Measurements from ENCODE around the gene WRNIP1. TPM values are rescaled to one million over a fixed set of nuclear protein-coding genes. Genes with fewer than 3 reads are reported as not detected.
"Not testable (repeated sequence)": the region's sequence is repeated elsewhere in the genome, so short reads cannot be mapped to it uniquely, and the experiment has no call there.

Gene WRNIP1
- total RNA-seq, 1 donor from 2014 or later: 46.5 TPM

DNA sequence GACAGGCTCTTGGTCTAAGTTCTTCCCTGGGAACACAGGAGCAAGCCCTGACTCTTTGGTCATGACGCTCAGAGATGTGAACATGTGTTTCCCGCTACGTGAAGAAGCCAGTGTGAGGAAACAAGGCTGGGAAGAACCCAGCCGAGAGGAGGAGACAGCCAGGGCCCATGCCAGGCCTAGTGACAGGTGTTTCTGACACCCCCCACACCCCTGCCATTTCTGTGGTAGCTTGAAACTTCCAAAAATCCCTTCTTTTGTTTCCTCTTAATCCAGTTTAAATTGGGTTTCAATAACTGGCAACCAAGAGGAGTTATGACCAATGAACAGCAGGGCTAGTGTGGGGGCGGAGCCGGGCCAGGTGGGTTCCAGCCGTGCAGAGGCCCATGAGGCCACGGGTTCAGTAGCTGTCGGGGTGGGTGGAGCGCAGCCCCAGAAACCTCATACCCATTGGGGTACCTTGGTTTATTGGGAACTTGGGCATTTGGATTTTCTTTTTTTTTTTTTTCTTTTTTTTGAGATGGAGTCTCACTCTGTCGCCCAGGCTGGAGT, 33.5 kb downstream of the WRNIP1 start:
- Mint-ChIP-seq H3K9me3 (ENCODE audit: unreplicated experiment) (peaks cover 4% of the 10 kb centered on the region), H3K27ac (ENCODE audit: unreplicated experiment) (no peak overlapping the region), H3K4me1 (ENCODE audit: low read depth, unreplicated experiment) (peaks cover 12% of the 10 kb centered on the region), H3K27me3 (ENCODE audit: unreplicated experiment) (no peaks in the 10 kb centered on the region), H3K36me3 (ENCODE audit: unreplicated experiment) (no peaks in the 10 kb centered on the region), H3K4me3 (ENCODE audit: unreplicated experiment) (no peak overlapping the region)
- TF ChIP-seq, protein P1, sequence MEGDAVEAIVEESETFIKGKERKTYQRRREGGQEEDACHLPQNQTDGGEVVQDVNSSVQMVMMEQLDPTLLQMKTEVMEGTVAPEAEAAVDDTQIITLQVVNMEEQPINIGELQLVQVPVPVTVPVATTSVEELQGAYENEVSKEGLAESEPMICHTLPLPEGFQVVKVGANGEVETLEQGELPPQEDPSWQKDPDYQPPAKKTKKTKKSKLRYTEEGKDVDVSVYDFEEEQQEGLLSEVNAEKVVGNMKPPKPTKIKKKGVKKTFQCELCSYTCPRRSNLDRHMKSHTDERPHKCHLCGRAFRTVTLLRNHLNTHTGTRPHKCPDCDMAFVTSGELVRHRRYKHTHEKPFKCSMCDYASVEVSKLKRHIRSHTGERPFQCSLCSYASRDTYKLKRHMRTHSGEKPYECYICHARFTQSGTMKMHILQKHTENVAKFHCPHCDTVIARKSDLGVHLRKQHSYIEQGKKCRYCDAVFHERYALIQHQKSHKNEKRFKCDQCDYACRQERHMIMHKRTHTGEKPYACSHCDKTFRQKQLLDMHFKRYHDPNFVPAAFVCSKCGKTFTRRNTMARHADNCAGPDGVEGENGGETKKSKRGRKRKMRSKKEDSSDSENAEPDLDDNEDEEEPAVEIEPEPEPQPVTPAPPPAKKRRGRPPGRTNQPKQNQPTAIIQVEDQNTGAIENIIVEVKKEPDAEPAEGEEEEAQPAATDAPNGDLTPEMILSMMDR (IDR thresholded peaks at IDR 0.05; ENCODE audit: partially characterized antibody, unreplicated experiment): no peak
- no peak for DNase-seq

GRCh38 chr6:2799936-2800527, 34.8 kb downstream of the WRNIP1 start:
- TF ChIP-seq, protein P1 (IDR thresholded peaks at IDR 0.05; ENCODE audit: partially characterized antibody, unreplicated experiment): no peak
- Mint-ChIP-seq H3K27me3 (ENCODE audit: unreplicated experiment) (no peaks in the 10 kb centered on the region), H3K36me3 (ENCODE audit: unreplicated experiment) (no peaks in the 10 kb centered on the region), H3K9me3 (ENCODE audit: unreplicated experiment) (peaks cover 4% of the 10 kb centered on the region), H3K27ac (ENCODE audit: unreplicated experiment) (no peak overlapping the region), H3K4me3 (ENCODE audit: unreplicated experiment) (no peak overlapping the region), H3K4me1 (ENCODE audit: low read depth, unreplicated experiment) (peaks cover 7% of the 10 kb centered on the region)
- no peak for DNase-seq

GRCh38 chr6:2800552-2801316, 35.5 kb downstream of the WRNIP1 start:
- H3K9me3 Mint-ChIP-seq (ENCODE audit: unreplicated experiment): peaks cover 4% of the 10 kb centered on the region
- H3K27ac Mint-ChIP-seq (ENCODE audit: unreplicated experiment): no peak overlapping the region
- peaks cover 5% of the 10 kb centered on the region for H3K4me1 Mint-ChIP-seq (ENCODE audit: low read depth, unreplicated experiment)
- TF ChIP-seq, protein P1 (IDR thresholded peaks at IDR 0.05; ENCODE audit: partially characterized antibody, unreplicated experiment): no peak
- H3K4me3 Mint-ChIP-seq (ENCODE audit: unreplicated experiment): no peak overlapping the region
- DNase-seq: no peak
- H3K36me3 Mint-ChIP-seq (ENCODE audit: unreplicated experiment): no peaks in the 10 kb centered on the region
- H3K27me3 Mint-ChIP-seq (ENCODE audit: unreplicated experiment): no peaks in the 10 kb centered on the region

DNA sequence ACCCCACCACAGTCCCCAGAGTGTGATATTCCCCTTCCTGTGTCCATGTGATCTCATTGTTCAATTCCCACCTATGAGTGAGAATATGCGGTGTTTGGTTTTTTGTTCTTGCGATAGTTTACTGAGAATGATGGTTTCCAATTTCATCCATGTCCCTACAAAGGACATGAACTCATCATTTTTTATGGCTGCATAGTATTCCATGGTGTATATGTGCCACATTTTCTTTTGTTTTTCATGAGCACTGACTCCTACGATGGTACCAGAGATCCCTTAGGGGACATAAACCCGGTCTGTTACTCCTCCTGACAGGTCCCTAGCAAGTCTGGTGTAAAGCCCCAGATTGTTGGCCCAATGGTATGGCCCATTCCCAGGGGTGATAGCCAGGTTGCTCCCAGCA, 36.5 kb downstream of the WRNIP1 start:
- H3K36me3 Mint-ChIP-seq (ENCODE audit: unreplicated experiment): not testable (repeated sequence)

GRCh38 chr6:2802521-2803060, 37.4 kb downstream of the WRNIP1 start:
- Mint-ChIP-seq H3K27ac (ENCODE audit: unreplicated experiment) (no peak overlapping the region), H3K9me3 (ENCODE audit: unreplicated experiment) (peaks cover 4% of the 10 kb centered on the region), H3K4me1 (ENCODE audit: low read depth, unreplicated experiment) (peaks cover 3% of the 10 kb centered on the region), H3K36me3 (ENCODE audit: unreplicated experiment) (no peaks in the 10 kb centered on the region), H3K4me3 (ENCODE audit: unreplicated experiment) (no peak overlapping the region), H3K27me3 (ENCODE audit: unreplicated experiment) (no peaks in the 10 kb centered on the region)
- TF ChIP-seq, protein P1 (IDR thresholded peaks at IDR 0.05; ENCODE audit: partially characterized antibody, unreplicated experiment): no peak
- no peak for DNase-seq

More for the DNA sequence above, 36.5 kb downstream of the WRNIP1 start:
- not testable (repeated sequence) for H3K27ac Mint-ChIP-seq (ENCODE audit: unreplicated experiment); H3K9me3 Mint-ChIP-seq (ENCODE audit: unreplicated experiment); H3K4me3 Mint-ChIP-seq (ENCODE audit: unreplicated experiment); H3K4me1 Mint-ChIP-seq (ENCODE audit: low read depth, unreplicated experiment); H3K27me3 Mint-ChIP-seq (ENCODE audit: unreplicated experiment); DNase-seq

All from glutamatergic neuron (in vitro differentiated cells).